Caco-2 (cell line): ENCODE data around the gene ZSWIM1. TPM values are rescaled to one million over a fixed set of nuclear protein-coding genes. Genes with fewer than 3 reads are reported as not detected.

Experiments
- BruUV-seq: library from RNA; stranded (reverse); fragments of 400-500 nt; replicated peaks from 2 replicates; lab custom pipeline; 2021; lab: Mats Ljungman, UMichigan
- CTCF ChIA-PET: fragments of 300-600 bp; sonication (Branson Sonifier 250); formaldehyde crosslinking; loops from one replicate; lab custom pipeline; 2022; ENCODE audit warnings: antibody characterized with exemption; lab: Charles Lee
- POLR2A ChIA-PET: fragments of 300-600 bp; sonication (Branson Sonifier 250); formaldehyde crosslinking; loops from one replicate; lab custom pipeline; 2022; ENCODE audit warnings: antibody characterized with exemption; lab: Charles Lee
- DNase-seq, 2 experiments: peaks; one replicate each; pipeline versions ENCODE4 v3.0.0 to v3.0.0-alpha.2; 2020 to 2022
- H3K27me3 ChIP-seq: replicated peaks from 2 replicates; pipeline ENCODE4 v1.6.0; 2011; ENCODE audit warnings: low read length; ENCODE audit not compliant: control insufficient read depth, insufficient read depth
- H3K36me3 ChIP-seq: 2 replicates; pipeline ENCODE4 v1.5.1; 2011; ENCODE audit warnings: low read length; ENCODE audit not compliant: control insufficient read depth, insufficient read depth
- H3K4me1 ChIP-seq: fragments of 250-450 bp; sonication (Bioruptor Pico); 2 replicates; pipeline ENCODE4 v1.5.1; 2020; ENCODE audit warnings: mild to moderate bottlenecking
- H3K4me3 ChIP-seq: 2 replicates; pipeline ENCODE4 v1.5.1; 2011; ENCODE audit warnings: low read depth, mild to moderate bottlenecking, control low read depth, low read length
- H3K9me3 ChIP-seq: fragments of 250-450 bp; sonication (Bioruptor Pico); 2 replicates; pipeline ENCODE4 v1.5.1; 2020; ENCODE audit warnings: mild to moderate bottlenecking, moderate library complexity
- H3K27ac Mint-ChIP-seq: one replicate; pipeline ENCODE4 v1.8.0; 2022; ENCODE audit warnings: mixed read lengths; ENCODE audit not compliant: unreplicated experiment
- H3K27me3 Mint-ChIP-seq: one replicate; pipeline ENCODE4 v1.8.0; 2022; ENCODE audit warnings: mixed read lengths; ENCODE audit not compliant: insufficient read depth, unreplicated experiment
- H3K36me3 Mint-ChIP-seq: one replicate; pipeline ENCODE4 v1.8.0; 2022; ENCODE audit warnings: mild to moderate bottlenecking, mixed read lengths; ENCODE audit not compliant: insufficient read depth, unreplicated experiment
- H3K4me1 Mint-ChIP-seq: one replicate; pipeline ENCODE4 v1.8.0; 2022; ENCODE audit warnings: low read depth, mixed read lengths; ENCODE audit not compliant: unreplicated experiment
- H3K4me3 Mint-ChIP-seq: one replicate; pipeline ENCODE4 v1.8.0; 2022; ENCODE audit warnings: mild to moderate bottlenecking, moderate library complexity, mixed read lengths; ENCODE audit not compliant: unreplicated experiment
- H3K9me3 Mint-ChIP-seq: one replicate; pipeline ENCODE4 v1.8.0; 2022; ENCODE audit warnings: mixed read lengths; ENCODE audit not compliant: unreplicated experiment
- intact Hi-C: fragments of 100-400 bp; cut with micrococcal nuclease; formaldehyde crosslinking; loops from one replicate; pipeline ENCODE4 v1.10.0; 2022; ENCODE audit not compliant: unreplicated experiment
- total RNA-seq: library from RNA; stranded (reverse); gene quantifications from 2 replicates; pipeline ENCODE4 v1.2.3, GENCODE V29; 2022
- TF ChIP-seq, protein P1 (sequence below), 2 experiments: fragments of 200-600 bp in 1 of 2; IDR thresholded peaks; 1 replicate in 1 of 2; 2 replicates in 1 of 2; pipeline versions ENCODE4 v1.5.1 to v1.8.0; 2011 to 2022; ENCODE audit warnings: antibody characterized with exemption in 1 of 2, control low read depth in 1 of 2, inconsistent platforms in 1 of 2, low read depth in 1 of 2, low read length in 1 of 2, mild to moderate bottlenecking in 1 of 2, moderate library complexity in 1 of 2; ENCODE audit not compliant: insufficient read depth in 1 of 2, severe bottlenecking in 1 of 2, unreplicated experiment in 1 of 2

Gene ZSWIM1
- total RNA-seq, 1 experiment from 2014 or later = 27.3 TPM

DNA sequence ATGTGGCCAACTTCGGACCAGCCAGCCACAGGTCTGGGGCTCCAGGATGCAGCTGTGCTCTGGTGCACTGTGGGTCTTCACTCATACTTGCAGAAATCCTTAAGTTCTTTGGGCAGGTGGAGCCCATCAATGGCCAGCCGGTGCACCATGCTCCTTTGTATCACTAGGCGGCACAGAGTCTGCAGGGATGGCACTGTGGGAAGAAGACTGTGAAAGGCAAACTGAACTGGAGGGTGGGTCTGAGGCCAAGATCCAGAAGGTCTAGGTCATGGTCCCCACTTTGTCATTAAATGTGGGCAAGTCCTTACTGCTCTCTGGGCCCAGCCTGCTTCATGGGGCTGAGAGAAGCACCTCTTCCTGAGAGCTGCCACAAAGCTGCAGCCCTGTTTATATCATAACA lies 7.7 kb downstream of the ZSWIM1 start:
- Mint-ChIP-seq H3K36me3 (peaks cover 44% of the 10 kb centered on the region), H3K27ac (no peak overlapping the region), H3K4me1 (peaks cover 32% of the 10 kb centered on the region), H3K27me3 (no peaks in the 10 kb centered on the region), H3K4me3 (no peak overlapping the region), H3K9me3 (no peaks in the 10 kb centered on the region)
- POLR2A ChIA-PET = interaction anchor here (0.6 kb wide), 3 partner anchors 17 to 68 kb away, joined by 3 to 4 read pairs (median 3); no protein-coding TSS in a partner anchor
- intact Hi-C loops = no loop called here
- no peaks in the 10 kb centered on the region for H3K27me3 ChIP-seq
- no peak for DNase-seq
- TF ChIP-seq, protein P1, sequence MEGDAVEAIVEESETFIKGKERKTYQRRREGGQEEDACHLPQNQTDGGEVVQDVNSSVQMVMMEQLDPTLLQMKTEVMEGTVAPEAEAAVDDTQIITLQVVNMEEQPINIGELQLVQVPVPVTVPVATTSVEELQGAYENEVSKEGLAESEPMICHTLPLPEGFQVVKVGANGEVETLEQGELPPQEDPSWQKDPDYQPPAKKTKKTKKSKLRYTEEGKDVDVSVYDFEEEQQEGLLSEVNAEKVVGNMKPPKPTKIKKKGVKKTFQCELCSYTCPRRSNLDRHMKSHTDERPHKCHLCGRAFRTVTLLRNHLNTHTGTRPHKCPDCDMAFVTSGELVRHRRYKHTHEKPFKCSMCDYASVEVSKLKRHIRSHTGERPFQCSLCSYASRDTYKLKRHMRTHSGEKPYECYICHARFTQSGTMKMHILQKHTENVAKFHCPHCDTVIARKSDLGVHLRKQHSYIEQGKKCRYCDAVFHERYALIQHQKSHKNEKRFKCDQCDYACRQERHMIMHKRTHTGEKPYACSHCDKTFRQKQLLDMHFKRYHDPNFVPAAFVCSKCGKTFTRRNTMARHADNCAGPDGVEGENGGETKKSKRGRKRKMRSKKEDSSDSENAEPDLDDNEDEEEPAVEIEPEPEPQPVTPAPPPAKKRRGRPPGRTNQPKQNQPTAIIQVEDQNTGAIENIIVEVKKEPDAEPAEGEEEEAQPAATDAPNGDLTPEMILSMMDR (IDR thresholded peaks at IDR 0.05; ENCODE audit: insufficient read depth in 1 of 2, low read depth in 1 of 2, low read length in 1 of 2, severe bottlenecking in 1 of 2, unreplicated experiment in 1 of 2) = no peak
- H3K9me3 ChIP-seq = no peaks in the 10 kb centered on the region
- BruUV-seq = no TSS peak
- peaks cover 8% of the 10 kb centered on the region for H3K4me1 ChIP-seq
- no peak overlapping the region for H3K4me3 ChIP-seq
- CTCF ChIA-PET = interaction anchor here (1.6 to 4.3 kb wide), 2 partner anchors 45 to 69 kb away, joined by 3 to 49 read pairs; partner anchors contain the start of gene PCIF1
- peaks cover 8% of the 10 kb centered on the region for H3K36me3 ChIP-seq

DNA sequence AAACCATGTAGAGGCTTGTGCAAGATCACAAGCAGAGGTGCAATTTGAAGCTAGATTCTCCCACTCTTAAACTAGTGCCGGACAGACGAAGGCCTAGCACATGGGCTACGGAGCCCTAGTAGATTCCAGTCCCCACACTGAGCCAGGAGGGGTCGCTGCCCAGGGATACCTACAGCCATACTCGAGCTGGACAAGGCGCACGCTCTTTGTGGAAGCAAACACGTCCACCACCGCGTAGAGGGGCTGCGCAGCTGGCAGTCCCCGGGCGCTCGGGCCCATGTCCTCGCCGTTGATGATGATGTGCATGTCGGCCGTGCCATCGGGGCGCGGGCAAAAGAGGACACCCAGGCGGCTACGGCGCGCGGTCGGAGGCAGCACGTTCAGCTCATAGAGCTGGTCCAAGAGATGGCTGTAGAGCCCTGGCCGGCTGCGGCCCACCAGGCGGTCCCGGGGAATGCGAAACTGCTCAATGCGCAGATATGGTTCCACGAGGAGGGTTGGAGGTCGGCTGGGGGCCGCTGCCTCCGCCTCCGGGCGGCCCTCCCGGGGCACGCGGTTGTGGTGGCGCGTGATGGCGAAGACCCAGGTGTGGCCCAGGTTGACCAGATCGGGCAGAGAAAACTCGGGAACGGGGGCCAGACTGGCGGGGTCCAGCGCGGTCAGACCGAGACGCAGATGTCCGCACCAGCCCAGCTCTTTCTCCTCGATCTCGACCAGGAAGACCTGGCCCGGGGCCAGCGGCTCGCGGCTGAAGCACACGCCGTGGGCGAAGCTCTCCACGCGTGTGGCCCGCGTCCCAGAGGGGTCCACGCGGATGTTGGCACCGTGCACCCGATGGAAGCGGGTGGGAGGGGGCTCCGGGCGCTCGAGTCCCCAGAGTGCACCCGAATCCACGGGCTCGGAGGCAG lies 9.3 kb downstream of the ZSWIM1 start:
- Histone ChIP-seq H3K4me1 (peaks cover 8% of the 10 kb centered on the region), H3K27me3 (no peaks in the 10 kb centered on the region), H3K9me3 (no peaks in the 10 kb centered on the region), H3K4me3 (peak overlapping the region; percentile 94), H3K36me3 (peaks cover 8% of the 10 kb centered on the region)
- ChIA-PET CTCF (interaction anchor here (0.5 to 4.3 kb wide), 34 partner anchors 9 to 403 kb away, joined by 3 to 49 read pairs (median 4); partner anchors contain the start of genes ACOT8, PCIF1, PLTP and UBE2C), POLR2A (interaction anchor here (0.6 to 3.2 kb wide), 7 partner anchors 9 to 59 kb away, joined by 3 to 53 read pairs (median 6); partner anchors contain the start of genes PCIF1, SNX21 and ZSWIM1)
- intact Hi-C loops = loop anchor here (1.0 to 5.0 kb wide), 5 partner anchors 9 to 78 kb away; partner anchors contain the start of genes ACOT8, UBE2C, ZSWIM1 and ZSWIM3
- TF ChIP-seq, protein P1 (IDR thresholded peaks at IDR 0.05; ENCODE audit: insufficient read depth in 1 of 2, low read depth in 1 of 2, low read length in 1 of 2, severe bottlenecking in 1 of 2, unreplicated experiment in 1 of 2) = peak; percentile 95 to 96
- Mint-ChIP-seq H3K27me3 (no peaks in the 10 kb centered on the region), H3K9me3 (no peaks in the 10 kb centered on the region), H3K27ac (peak overlapping the region; percentile 95), H3K36me3 (peaks cover 56% of the 10 kb centered on the region), H3K4me3 (peak overlapping the region; percentile 95), H3K4me1 (peaks cover 36% of the 10 kb centered on the region)
- peak; percentile 94 for DNase-seq
- BruUV-seq = TSS peak; percentile 56
